PFSK-1 (cell line): ENCODE data around the gene PTGES3.

Experiments used
- POLR2AphosphoS5 ChIP-seq: IDR thresholded peaks from 2 replicates; pipeline ENCODE4 v1.6.1; 2012; ENCODE audit warnings: low read depth, mild to moderate bottlenecking, control low read depth, low read length, moderate library complexity
- SIN3A ChIP-seq: IDR thresholded peaks from 2 replicates; pipeline ENCODE4 v1.6.1; 2012; ENCODE audit warnings: mild to moderate bottlenecking, low read length, moderate library complexity, borderline replicate concordance; ENCODE audit not compliant: insufficient read depth
- TAF1 ChIP-seq: IDR thresholded peaks from 2 replicates; pipeline ENCODE4 v1.6.1; 2012; ENCODE audit warnings: low read length, control low read depth, borderline replicate concordance; ENCODE audit not compliant: insufficient read depth
- TF ChIP-seq, protein P1 (sequence below), 2 experiments: IDR thresholded peaks; 2 replicates each; pipeline versions ENCODE4 v1.6.1 to v1.8.0; 2011 to 2012; ENCODE audit warnings: low read depth in 2 of 2, low read length in 2 of 2, control low read depth in 1 of 2, inconsistent platforms in 1 of 2, mild to moderate bottlenecking in 1 of 2, moderate library complexity in 1 of 2; ENCODE audit not compliant: insufficient read depth in 1 of 2

DNA sequence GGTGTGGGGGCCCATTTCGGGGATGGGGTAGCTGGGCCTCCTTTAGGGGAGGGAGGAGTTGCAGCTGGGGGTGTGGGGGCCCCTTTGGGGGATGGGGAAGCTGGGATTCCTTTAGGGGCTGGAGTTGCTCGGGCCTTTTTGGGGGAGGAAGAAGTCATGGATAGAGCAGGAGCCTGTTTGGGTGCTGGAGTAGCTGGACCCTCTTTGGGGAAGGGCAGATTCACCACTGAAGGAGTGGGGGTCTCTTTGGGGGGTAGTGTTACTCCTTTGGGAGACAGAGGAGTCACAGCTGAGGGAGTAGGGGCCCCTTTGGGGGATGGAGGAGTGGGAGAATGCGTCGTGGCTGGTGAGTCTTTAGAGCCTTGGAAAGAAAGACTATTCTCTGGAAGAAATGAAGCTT lies 30.6 kb upstream of the PTGES3 start:
- TF ChIP-seq POLR2AphosphoS5 (no peak), TAF1 (no peak), SIN3A (no peak)
- TF ChIP-seq, protein P1, sequence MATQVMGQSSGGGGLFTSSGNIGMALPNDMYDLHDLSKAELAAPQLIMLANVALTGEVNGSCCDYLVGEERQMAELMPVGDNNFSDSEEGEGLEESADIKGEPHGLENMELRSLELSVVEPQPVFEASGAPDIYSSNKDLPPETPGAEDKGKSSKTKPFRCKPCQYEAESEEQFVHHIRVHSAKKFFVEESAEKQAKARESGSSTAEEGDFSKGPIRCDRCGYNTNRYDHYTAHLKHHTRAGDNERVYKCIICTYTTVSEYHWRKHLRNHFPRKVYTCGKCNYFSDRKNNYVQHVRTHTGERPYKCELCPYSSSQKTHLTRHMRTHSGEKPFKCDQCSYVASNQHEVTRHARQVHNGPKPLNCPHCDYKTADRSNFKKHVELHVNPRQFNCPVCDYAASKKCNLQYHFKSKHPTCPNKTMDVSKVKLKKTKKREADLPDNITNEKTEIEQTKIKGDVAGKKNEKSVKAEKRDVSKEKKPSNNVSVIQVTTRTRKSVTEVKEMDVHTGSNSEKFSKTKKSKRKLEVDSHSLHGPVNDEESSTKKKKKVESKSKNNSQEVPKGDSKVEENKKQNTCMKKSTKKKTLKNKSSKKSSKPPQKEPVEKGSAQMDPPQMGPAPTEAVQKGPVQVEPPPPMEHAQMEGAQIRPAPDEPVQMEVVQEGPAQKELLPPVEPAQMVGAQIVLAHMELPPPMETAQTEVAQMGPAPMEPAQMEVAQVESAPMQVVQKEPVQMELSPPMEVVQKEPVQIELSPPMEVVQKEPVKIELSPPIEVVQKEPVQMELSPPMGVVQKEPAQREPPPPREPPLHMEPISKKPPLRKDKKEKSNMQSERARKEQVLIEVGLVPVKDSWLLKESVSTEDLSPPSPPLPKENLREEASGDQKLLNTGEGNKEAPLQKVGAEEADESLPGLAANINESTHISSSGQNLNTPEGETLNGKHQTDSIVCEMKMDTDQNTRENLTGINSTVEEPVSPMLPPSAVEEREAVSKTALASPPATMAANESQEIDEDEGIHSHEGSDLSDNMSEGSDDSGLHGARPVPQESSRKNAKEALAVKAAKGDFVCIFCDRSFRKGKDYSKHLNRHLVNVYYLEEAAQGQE (IDR thresholded peaks at IDR 0.05; ENCODE audit: insufficient read depth in 1 of 2, low read depth in 2 of 2, low read length in 2 of 2), result no peak
